WTC11 (cell line): ENCODE measurements around the gene HPCAL1.

Experiments used
- ATF3 ChIP-seq: sonication (generic); formaldehyde crosslinking; conservative IDR thresholded peaks from 2 replicates; pipeline ENCODE4 v1.8.1; 2022; ENCODE audit warnings: mild to moderate bottlenecking, missing genetic modification reagents
- ATF6 ChIP-seq: sonication (generic); formaldehyde crosslinking; IDR thresholded peaks from 2 replicates; pipeline ENCODE4 v1.8.1; 2023; ENCODE audit warnings: mild to moderate bottlenecking, missing genetic modification reagents
- CBFB ChIP-seq: sonication (generic); formaldehyde crosslinking; IDR thresholded peaks from 2 replicates; pipeline ENCODE4 v1.8.1; 2022; ENCODE audit warnings: mild to moderate bottlenecking, low read depth, missing genetic modification reagents
- CTCF ChIP-seq: fragments of 200-600 bp; IDR thresholded peaks from 2 replicates; pipeline ENCODE4 v1.8.0; 2022; ENCODE audit warnings: antibody characterized with exemption
- HMGXB4 ChIP-seq: sonication (generic); formaldehyde crosslinking; IDR thresholded peaks from 2 replicates; pipeline ENCODE4 v1.8.1; 2023; ENCODE audit warnings: mild to moderate bottlenecking, moderate library complexity, missing genetic modification reagents
- IRF1 ChIP-seq: sonication (generic); formaldehyde crosslinking; IDR thresholded peaks from 2 replicates; pipeline ENCODE4 v1.8.0; 2023; ENCODE audit warnings: missing genetic modification reagents
- MLX ChIP-seq: sonication (generic); formaldehyde crosslinking; IDR thresholded peaks from 2 replicates; pipeline ENCODE4 v1.8.1; 2023; ENCODE audit warnings: mild to moderate bottlenecking, missing genetic modification reagents, moderate library complexity
- NR1H2 ChIP-seq: sonication (generic); formaldehyde crosslinking; IDR thresholded peaks from 2 replicates; pipeline ENCODE4 v1.9.0; 2021; ENCODE audit warnings: mild to moderate bottlenecking, moderate library complexity, missing genetic modification reagents
- NR2C2 ChIP-seq: sonication (generic); formaldehyde crosslinking; IDR thresholded peaks from 2 replicates; pipeline ENCODE4 v1.8.0; 2022; ENCODE audit warnings: mild to moderate bottlenecking, missing genetic modification reagents
- ZNF396 ChIP-seq: fragments of 250-450 bp; sonication (Bioruptor Pico); IDR thresholded peaks from 2 replicates; pipeline ENCODE4 v1.8.0; 2021; ENCODE audit warnings: mild to moderate bottlenecking, moderate library complexity, borderline replicate concordance

GRCh38 chr2:10388954-10389560 is 86.4 kb downstream of the HPCAL1 start:
- no peak for TF ChIP-seq CTCF
- TF ChIP-seq HMGXB4 (CRISPR knock-in tag) = no peak
- no peak for TF ChIP-seq ATF6 (CRISPR knock-in tag)
- TF ChIP-seq IRF1 (CRISPR knock-in tag) = no peak
- no peak for TF ChIP-seq CBFB (CRISPR knock-in tag)
- TF ChIP-seq ZNF396 (CRISPR knock-in tag) = no peak
- no peak for TF ChIP-seq NR2C2 (CRISPR knock-in tag)
- no peak for TF ChIP-seq MLX
- TF ChIP-seq NR1H2 (CRISPR knock-in tag) = no peak
- TF ChIP-seq ATF3 (CRISPR knock-in tag) = no peak
